HG02588 (cell line): ENCODE results near the gene DDX5.

Experiments used
- ATAC-seq: cut with Tn5 transposase; IDR thresholded peaks from one replicate; pipeline ENCODE4 v1.9.1; 2021; ENCODE audit warnings: mild to moderate bottlenecking, moderate library complexity; ENCODE audit not compliant: unreplicated experiment

Gene DDX5

GRCh38 chr17:64449545-64449944 lies 56.5 kb downstream of the DDX5 start:
- no peak for ATAC-seq

- no peak for ATAC-seq
Measured at GRCh38 chr17:64448665-64449512, 57.2 kb downstream of the DDX5 start, which contains the start of gene MILR1. Gene MILR1 (plus strand): TSS chr17:64449115. CDS start chr17:64449169, 54 bp downstream.
